Ovary (tissue), 9 donors: ENCODE results near the gene CBX8. TPM values are rescaled to one million over a fixed set of nuclear protein-coding genes. Genes with fewer than 3 reads are reported as not detected.

ENCODE experiments used
- DNase-seq, 5 donors: peaks; one replicate each; pipeline ENCODE4 v3.0.0-alpha.2; 2019 to 2020
- H3K27ac ChIP-seq, 2 donors: fragments of 200-600 bp; one replicate each; pipeline versions ENCODE4 v1.5.1 to v1.8.0; 2019 to 2022
- H3K27me3 ChIP-seq: fragments of 200-600 bp; one replicate; pipeline ENCODE4 v1.8.0; 2022
- H3K36me3 ChIP-seq: fragments of 200-600 bp; sonication (generic); one replicate; pipeline ENCODE4 v1.5.1; 2019
- H3K4me1 ChIP-seq: one replicate; pipeline ENCODE4 v1.8.1; 2013; ENCODE audit warnings: mild to moderate bottlenecking, moderate library complexity; ENCODE audit not compliant: insufficient read depth
- H3K4me3 ChIP-seq: fragments of 200-600 bp; sonication (generic); one replicate; pipeline ENCODE4 v1.5.1; 2017
- H3K9me3 ChIP-seq, 2 donors: fragments of 200-600 bp in 1 of 2; sonication (generic) in 1 of 2; one replicate each; pipeline versions ENCODE4 v1.5.1 to v1.8.1; 2013 to 2019; ENCODE audit warnings: mild to moderate bottlenecking in 1 of 2, moderate library complexity in 1 of 2
- EP300 ChIP-seq: sonication (generic); formaldehyde crosslinking; IDR thresholded peaks from one replicate; pipeline ENCODE4 v1.6.1; 2017; ENCODE audit warnings: antibody characterized with exemption
- POLR2A ChIP-seq: fragments of 450-650 bp; IDR thresholded peaks from one replicate; pipeline ENCODE4 v1.6.1; 2017; ENCODE audit warnings: antibody characterized with exemption, mild to moderate bottlenecking, moderate library complexity
- WGBS, 3 donors: extraction: QIAGEN DNeasy Blood & Tissue Kit in 1 of 3; methylation state at CpG; one replicate each; pipeline versions ENCODE4 v1.1.5 to v1.1.7; 2013 to 2017; 5-methylcytosine and 5-hydroxymethylcytosine counted together
- intact Hi-C, 4 donors: fragments of 100-400 bp; cut with DNase I; formaldehyde crosslinking; loops; one replicate each; pipeline versions ENCODE4 v1.11.0 to v1.15.1; 2022 to 2023
- polyA plus RNA-seq, 2 donors: library from polyadenylated mRNA; stranded (reverse); fragments of 200-250 nt in 1 of 2; fragments of 350-450 nt in 1 of 2; fragmentation: Illumina TruSeq in 1 of 2; extraction: RNeasy Lipid Tissue Mini Kit (QIAGEN cat#74804) in 1 of 2; gene quantifications; one replicate each; pipeline ENCODE4 v1.2.3, GENCODE V29; 2013 to 2014
- total RNA-seq, 7 donors: library from RNA; depleted of rRNA in 2 of 7; stranded (reverse); fragments of >200 nt in 2 of 7; fragmentation: NEBNext Ultra II Directional in 3 of 7; extraction: Animal tissue kit (Norgen Biotek cat#: 25700) in 3 of 7; gene quantifications; one replicate each; pipeline versions ENCODE4 v1.1.0 to v1.2.4, GENCODE V29; 2016 to 2023
- TF ChIP-seq, protein P1 (sequence below), 3 donors: fragments of 450-650 bp in 2 of 3; fragments of 200-600 bp in 1 of 3; IDR thresholded peaks; one replicate each; pipeline versions ENCODE4 v1.5.1 to v1.8.0; 2016 to 2022; ENCODE audit warnings: antibody characterized with exemption in 3 of 3, mild to moderate bottlenecking in 1 of 3
- donor health status: DM: no; HTN: no; CAD: no; lungs with moderate emphysema.
- donor health status: DM: no; HTN: no; CAD: no.
- donor health status: Bipolar disorder and iron deficiency.
- donor health status: DM: yes; HTN: yes; CAD: no.
- donor health status: DM: no; HTN: no; CAD: no.
- donor health status: DM: yes; HTN: yes; CAD: no.

Gene CBX8
- total and polyA plus RNA-seq, 9 donors = 0.60 to 7.0 (median 3.2) TPM

DNA sequence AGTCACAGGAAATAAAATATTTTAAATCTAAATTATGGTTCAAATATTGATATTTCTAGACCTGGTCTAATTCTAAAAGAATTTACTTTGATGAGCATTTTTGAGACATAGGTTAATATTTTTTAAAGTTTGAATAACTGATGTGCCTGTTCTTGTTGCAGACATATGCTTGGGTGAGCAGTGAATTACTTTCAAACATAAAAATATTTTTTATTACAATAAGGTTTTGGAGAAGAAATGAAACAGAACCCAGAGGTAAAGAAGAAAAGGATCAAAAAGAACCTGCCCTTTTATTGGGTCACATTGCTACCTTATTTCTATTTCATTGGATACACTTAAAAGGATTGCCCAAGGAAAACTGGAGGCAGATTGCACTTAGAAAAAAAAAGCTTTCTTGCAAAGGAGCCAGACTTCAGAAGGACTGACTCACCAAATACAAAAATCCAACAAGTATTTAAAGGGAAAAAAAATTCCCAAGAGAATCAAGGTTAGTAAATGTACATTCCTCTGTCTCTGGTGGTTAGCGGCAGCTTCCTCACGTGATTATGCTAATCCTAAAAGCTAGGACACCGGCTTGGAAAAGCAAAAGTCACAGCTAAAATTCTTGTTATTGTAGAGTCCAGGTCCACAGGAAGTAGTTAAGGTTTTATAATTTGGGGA, 47.6 kb downstream of the CBX8 start:
- no peak for DNase-seq
- Histone ChIP-seq H3K27me3 (peaks cover 6% of the 10 kb centered on the region), H3K4me3 (no peak overlapping the region), H3K36me3 (no peaks in the 10 kb centered on the region), H3K4me1 (no peaks in the 10 kb centered on the region), H3K27ac (no peak overlapping the region), H3K9me3 (no peaks in the 10 kb centered on the region)
- TF ChIP-seq, protein P1, sequence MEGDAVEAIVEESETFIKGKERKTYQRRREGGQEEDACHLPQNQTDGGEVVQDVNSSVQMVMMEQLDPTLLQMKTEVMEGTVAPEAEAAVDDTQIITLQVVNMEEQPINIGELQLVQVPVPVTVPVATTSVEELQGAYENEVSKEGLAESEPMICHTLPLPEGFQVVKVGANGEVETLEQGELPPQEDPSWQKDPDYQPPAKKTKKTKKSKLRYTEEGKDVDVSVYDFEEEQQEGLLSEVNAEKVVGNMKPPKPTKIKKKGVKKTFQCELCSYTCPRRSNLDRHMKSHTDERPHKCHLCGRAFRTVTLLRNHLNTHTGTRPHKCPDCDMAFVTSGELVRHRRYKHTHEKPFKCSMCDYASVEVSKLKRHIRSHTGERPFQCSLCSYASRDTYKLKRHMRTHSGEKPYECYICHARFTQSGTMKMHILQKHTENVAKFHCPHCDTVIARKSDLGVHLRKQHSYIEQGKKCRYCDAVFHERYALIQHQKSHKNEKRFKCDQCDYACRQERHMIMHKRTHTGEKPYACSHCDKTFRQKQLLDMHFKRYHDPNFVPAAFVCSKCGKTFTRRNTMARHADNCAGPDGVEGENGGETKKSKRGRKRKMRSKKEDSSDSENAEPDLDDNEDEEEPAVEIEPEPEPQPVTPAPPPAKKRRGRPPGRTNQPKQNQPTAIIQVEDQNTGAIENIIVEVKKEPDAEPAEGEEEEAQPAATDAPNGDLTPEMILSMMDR (IDR thresholded peaks at IDR 0.05) = no peak
- TF ChIP-seq EP300 = no peak
- TF ChIP-seq POLR2A = no peak
- 28 to 33% (median 33%) methylated on average over 3 of the region's 3 CpGs for WGBS, 3 donors
- intact Hi-C loops = loop anchor here in 1 of 4 donors (10.0 kb wide), 1 partner anchor 166 kb away; no protein-coding TSS in a partner anchor

DNA sequence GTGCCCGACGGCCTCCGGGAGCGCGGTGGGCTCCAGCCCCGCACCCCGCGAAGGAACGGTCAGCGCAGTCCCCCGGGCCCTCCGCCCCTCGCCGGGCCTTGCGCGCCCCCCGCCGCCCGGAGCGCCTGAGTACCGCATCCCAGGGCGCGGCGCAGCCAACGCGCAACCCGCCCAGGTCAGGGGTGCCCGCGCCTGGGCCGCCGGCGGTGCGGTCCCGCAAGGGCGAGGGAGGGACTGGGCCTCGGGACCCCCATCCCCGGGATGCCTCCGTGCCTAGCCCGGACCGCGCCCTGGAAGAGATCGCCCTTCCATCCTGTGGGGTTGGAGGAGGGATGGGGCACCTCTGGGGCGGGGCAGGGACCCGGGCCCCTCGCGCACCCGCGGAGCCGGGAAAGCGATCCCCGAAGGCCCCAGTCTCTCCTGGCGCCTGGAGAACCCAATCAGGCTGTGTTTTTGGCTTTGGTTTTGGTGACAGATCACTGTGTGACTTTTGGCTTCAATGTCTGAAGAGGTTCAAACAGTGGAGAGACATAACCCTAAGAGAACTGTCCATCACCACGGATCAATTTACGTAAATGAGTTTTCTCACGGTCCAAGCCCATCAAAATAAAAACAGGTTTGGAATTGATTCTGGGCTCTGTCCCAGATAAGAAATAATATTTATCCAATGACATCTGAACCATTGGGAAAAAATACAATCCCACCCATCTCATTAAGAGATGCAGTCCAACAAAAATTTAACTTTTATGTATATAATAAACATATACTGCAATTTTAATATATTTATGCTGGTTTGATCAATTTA, 48.4 kb downstream of the CBX8 start:
- intact Hi-C loops = loop anchor here in 1 of 4 donors (10.0 kb wide), 1 partner anchor 166 kb away; no protein-coding TSS in a partner anchor
- no peak for DNase-seq
- Histone ChIP-seq H3K27ac (no peak overlapping the region), H3K27me3 (peaks cover 6% of the 10 kb centered on the region), H3K36me3 (no peaks in the 10 kb centered on the region), H3K4me1 (no peaks in the 10 kb centered on the region), H3K4me3 (no peak overlapping the region), H3K9me3 (no peaks in the 10 kb centered on the region)
- TF ChIP-seq, protein P1 (IDR thresholded peaks at IDR 0.05) = no peak
- no peak for TF ChIP-seq EP300
- no peak for TF ChIP-seq POLR2A
- WGBS, 3 donors = 5 to 8% (median 6%) methylated on average over 29 to 55 of the region's 55 CpGs

DNA sequence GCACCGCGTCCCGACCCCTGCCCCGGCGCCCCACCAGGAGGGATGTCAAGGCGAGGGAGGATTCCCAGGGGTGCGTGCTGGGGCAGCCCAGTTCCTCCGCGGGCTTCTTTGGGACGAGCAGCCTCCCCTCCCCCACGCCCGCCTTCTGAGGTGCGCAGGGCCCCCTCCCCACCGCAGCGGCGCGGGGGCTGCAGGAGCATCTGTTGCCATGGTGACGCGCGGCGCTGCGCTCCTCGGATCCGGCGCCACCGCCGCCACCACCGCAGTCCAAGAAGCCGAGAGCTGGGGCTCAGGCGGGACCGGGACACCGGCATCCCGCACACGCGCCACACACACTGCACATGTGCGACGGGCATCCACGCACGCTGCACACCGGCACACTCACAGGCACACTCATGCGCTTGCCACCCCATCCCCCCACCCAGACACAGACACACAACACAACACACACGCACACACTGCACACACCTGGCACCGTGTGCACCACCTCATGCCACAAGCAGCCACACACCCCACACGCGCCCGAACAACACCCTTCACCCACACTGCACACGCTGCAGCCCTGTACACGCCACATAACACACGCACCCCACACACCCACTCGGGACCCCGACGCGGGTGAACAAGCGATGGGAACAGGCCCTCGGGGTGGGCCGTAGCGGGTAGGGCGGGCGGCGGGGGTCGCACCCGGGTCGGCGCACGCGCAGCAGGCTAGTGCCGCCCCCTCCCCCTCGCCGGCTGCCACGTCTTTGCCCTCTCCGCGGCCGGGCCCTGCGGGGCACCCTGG, 49.2 kb downstream of the CBX8 start:
- no peak for DNase-seq
- Histone ChIP-seq H3K27ac (no peak overlapping the region), H3K4me1 (no peaks in the 10 kb centered on the region), H3K4me3 (no peak overlapping the region), H3K36me3 (no peaks in the 10 kb centered on the region), H3K27me3 (peaks cover 6% of the 10 kb centered on the region), H3K9me3 (no peaks in the 10 kb centered on the region)
- TF ChIP-seq POLR2A (no peak), EP300 (no peak)
- TF ChIP-seq, protein P1 (IDR thresholded peaks at IDR 0.05) = no peak
- intact Hi-C loops = loop anchor here in 1 of 4 donors (10.0 kb wide), 1 partner anchor 167 kb away; no protein-coding TSS in a partner anchor
- WGBS, 3 donors = 0 to 3% (median 2%) methylated on average over 28 to 74 of the region's 74 CpGs

DNA sequence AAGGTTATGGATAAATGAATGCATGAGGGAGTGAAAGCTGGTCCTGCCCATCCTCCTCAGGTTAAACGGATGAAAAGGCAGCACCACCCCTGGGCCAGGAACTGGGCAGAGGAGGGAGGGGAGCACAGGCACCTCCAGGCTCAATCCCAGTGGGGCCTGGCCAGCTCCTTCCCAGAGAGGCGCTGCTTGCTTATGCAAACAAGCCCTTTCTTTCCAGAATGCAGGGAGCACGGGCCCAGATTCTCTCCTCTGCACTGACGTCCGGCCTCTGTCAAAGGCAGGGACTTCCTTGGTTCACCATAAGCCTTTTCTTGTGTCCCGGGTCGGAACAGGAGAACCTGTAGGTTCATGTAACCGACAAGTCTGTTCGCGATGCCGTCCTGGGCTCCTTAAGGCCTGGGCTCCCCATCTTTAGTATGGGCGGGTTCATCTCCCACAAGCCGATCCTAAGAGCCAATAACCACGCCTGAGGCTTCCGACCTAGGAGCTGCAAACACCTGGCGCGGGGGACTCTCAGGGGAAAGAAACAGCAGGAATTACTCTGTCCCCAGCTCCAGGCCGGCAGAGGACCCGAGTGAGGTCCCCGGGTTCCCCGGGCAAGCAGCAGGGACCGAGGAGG, 49.9 kb downstream of the CBX8 start:
- Histone ChIP-seq H3K4me3 (no peak overlapping the region), H3K4me1 (no peaks in the 10 kb centered on the region), H3K36me3 (no peaks in the 10 kb centered on the region), H3K9me3 (no peaks in the 10 kb centered on the region), H3K27me3 (peaks cover 6% of the 10 kb centered on the region), H3K27ac (no peak overlapping the region)
- intact Hi-C loops = loop anchor here in 1 of 4 donors (10.0 kb wide), 1 partner anchor 168 kb away; no protein-coding TSS in a partner anchor
- no peak for DNase-seq
- 8 to 11% (median 11%) methylated on average over 20 to 22 of the region's 22 CpGs for WGBS, 3 donors
- TF ChIP-seq, protein P1 (IDR thresholded peaks at IDR 0.05) = no peak
- no peak for TF ChIP-seq POLR2A
- TF ChIP-seq EP300 = no peak
